Smooth muscle cell (in vitro differentiated cells): ENCODE data around the gene CTAG1B. TPM values are rescaled to one million over a fixed set of nuclear protein-coding genes. Genes with fewer than 3 reads are reported as not detected.
"Not testable (repeated sequence)": the region's sequence is repeated elsewhere in the genome, so short reads cannot be mapped to it uniquely, and the experiment has no call there.

Source experiments
- DNase-seq: peaks from one replicate; lab custom pipeline; 2025; ENCODE audit not compliant: unreplicated experiment; lab: John Stamatoyannopoulos, UW
- H2AFZ ChIP-seq: fragments of 200-600 bp; sonication (generic); 2 replicates; pipeline ENCODE4 v1.6.0; 2016; ENCODE audit warnings: antibody characterized with exemption, low read depth, mild to moderate bottlenecking
- H3F3A ChIP-seq: fragments of 200-600 bp; sonication (generic); 2 replicates; pipeline ENCODE4 v1.6.0; 2017; ENCODE audit warnings: antibody characterized with exemption, low read depth
- H3K27ac ChIP-seq: fragments of 200-600 bp; sonication (generic); 2 replicates; pipeline ENCODE4 v1.5.1; 2016; ENCODE audit warnings: low read depth, mild to moderate bottlenecking
- H3K27me3 ChIP-seq: fragments of 200-600 bp; sonication (generic); 2 replicates; pipeline ENCODE4 v1.6.1; 2016; ENCODE audit warnings: low read depth, mild to moderate bottlenecking
- H3K36me3 ChIP-seq: fragments of 200-600 bp; sonication (generic); 2 replicates; pipeline ENCODE4 v1.5.1; 2016; ENCODE audit warnings: low read depth
- H3K4me1 ChIP-seq: fragments of 200-600 bp; sonication (generic); 2 replicates; pipeline ENCODE4 v1.5.1; 2016; ENCODE audit warnings: low read depth
- H3K4me2 ChIP-seq: fragments of 200-600 bp; sonication (generic); 2 replicates; pipeline ENCODE4 v1.6.0; 2016; ENCODE audit warnings: mild to moderate bottlenecking
- H3K4me3 ChIP-seq: fragments of 200-600 bp; sonication (generic); 2 replicates; pipeline ENCODE4 v1.5.1; 2016; ENCODE audit warnings: mild to moderate bottlenecking
- H3K79me2 ChIP-seq: fragments of 200-600 bp; sonication (generic); 2 replicates; pipeline ENCODE4 v1.6.0; 2016; ENCODE audit warnings: low read depth, mild to moderate bottlenecking
- H3K9ac ChIP-seq: fragments of 200-600 bp; sonication (generic); 2 replicates; pipeline ENCODE4 v1.6.0; 2016; ENCODE audit warnings: low read depth
- H3K9me3 ChIP-seq: fragments of 200-600 bp; sonication (generic); replicated peaks from 2 replicates; pipeline ENCODE4 v1.5.1; 2016; ENCODE audit warnings: low read depth
- H4K20me1 ChIP-seq: fragments of 200-600 bp; sonication (generic); 2 replicates; pipeline ENCODE4 v1.6.0; 2016; ENCODE audit warnings: low read depth
- CTCF ChIP-seq: fragments of 200-600 bp; sonication (generic); IDR thresholded peaks from 2 replicates; pipeline ENCODE4 v1.5.1; 2017; ENCODE audit warnings: borderline replicate concordance, mild to moderate bottlenecking, antibody characterized with exemption; ENCODE audit not compliant: insufficient read depth, poor library complexity, severe bottlenecking
- WGBS: methylation state at CpG from one replicate; pipeline ENCODE4 v1.1.7; 2016; ENCODE audit warnings: low lambda C conversion rate; 5-methylcytosine and 5-hydroxymethylcytosine counted together
- polyA plus RNA-seq: library from polyadenylated mRNA; unstranded; fragments of >200 nt; fragmentation: Nextera tagmentation; extraction: Ambion mirVana; gene quantifications from 2 replicates; pipeline ENCODE4 v1.2.1, GENCODE V29; 2016
- total RNA-seq: library from RNA; depleted of rRNA; stranded (reverse); fragments of >200 nt; gene quantifications from 2 replicates; pipeline ENCODE4 v1.2.3, GENCODE V29; 2014

CTAG1B gene
- total and polyA plus RNA-seq, 2 experiments from 2014 or later = not detected

- no CpG with 5 or more reads among the region's 5 CpGs for WGBS
- H3K4me3 ChIP-seq, H3K4me1 ChIP-seq, H3K9ac ChIP-seq, H4K20me1 ChIP-seq, H3K9me3 ChIP-seq, H3K27ac ChIP-seq, H3K27me3 ChIP-seq, H3K4me2 ChIP-seq, DNase-seq, H3K36me3 ChIP-seq, H3K79me2 ChIP-seq, H2AFZ ChIP-seq, H3F3A ChIP-seq: not testable (repeated sequence)
These were observed 9.9 kb upstream of the CTAG1B start for GRCh38 chrX:154628960-154629359.

DNA sequence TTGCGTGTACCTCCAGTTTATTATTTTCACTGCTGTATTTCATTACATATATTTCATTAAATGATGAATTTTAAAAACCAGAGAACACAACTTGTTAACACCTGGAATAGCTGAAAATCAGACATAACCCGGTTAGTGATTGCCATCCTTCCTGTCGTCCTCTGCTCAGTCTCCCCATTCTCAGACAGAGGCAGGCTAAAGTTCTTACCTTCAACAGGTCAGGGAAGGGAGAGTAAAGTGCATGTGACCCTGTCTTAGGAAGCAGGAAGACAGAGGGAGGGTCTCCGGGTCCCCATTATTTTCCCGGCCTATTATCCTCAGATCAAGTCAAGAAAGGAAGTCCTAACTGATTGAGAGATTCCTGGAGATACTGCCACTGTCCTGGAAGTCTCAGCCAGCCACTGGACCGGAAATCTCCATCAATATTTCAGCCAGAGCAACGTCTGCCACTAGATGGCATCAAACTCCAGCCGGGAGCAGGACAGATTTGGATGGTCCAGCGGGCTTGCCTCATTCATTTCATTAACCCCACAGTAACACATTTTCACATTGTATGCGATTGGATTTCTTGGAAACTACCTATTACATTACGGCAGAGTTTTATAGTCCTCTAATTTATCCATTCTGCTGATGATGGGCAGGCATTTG is 1.8 kb upstream of the CTAG1B start:
- 64% methylated on average over 4 of the region's 11 CpGs for WGBS
- not testable (repeated sequence) for H3K36me3 ChIP-seq, H3K9me3 ChIP-seq, H3K79me2 ChIP-seq, H2AFZ ChIP-seq, H4K20me1 ChIP-seq, H3K9ac ChIP-seq, H3F3A ChIP-seq, H3K27me3 ChIP-seq, H3K27ac ChIP-seq, H3K4me3 ChIP-seq, H3K4me1 ChIP-seq, DNase-seq, H3K4me2 ChIP-seq
- TF ChIP-seq CTCF = peak; percentile 5

- not testable (repeated sequence) for H3F3A ChIP-seq, H3K27me3 ChIP-seq, H4K20me1 ChIP-seq, H2AFZ ChIP-seq, H3K4me2 ChIP-seq, H3K27ac ChIP-seq, H3K9ac ChIP-seq, H3K79me2 ChIP-seq, H3K36me3 ChIP-seq, DNase-seq, H3K4me3 ChIP-seq, H3K4me1 ChIP-seq, H3K9me3 ChIP-seq
- 31% methylated on average over 8 of the region's 12 CpGs for WGBS
These were observed 5.5 kb downstream of the CTAG1B start for GRCh38 chrX:154613586-154613985.

- not testable (repeated sequence) for H3F3A ChIP-seq, H3K4me2 ChIP-seq, H3K4me1 ChIP-seq, H3K36me3 ChIP-seq, H3K9me3 ChIP-seq, DNase-seq, H4K20me1 ChIP-seq, H2AFZ ChIP-seq, H3K4me3 ChIP-seq, H3K27ac ChIP-seq, H3K9ac ChIP-seq, H3K27me3 ChIP-seq, H3K79me2 ChIP-seq
- 87% methylated on average over 12 of the region's 12 CpGs for WGBS
These were observed 7.9 kb downstream of the CTAG1B start for GRCh38 chrX:154611146-154611545.

GRCh38 chrX:154608823-154609222 is 10.3 kb downstream of the CTAG1B start:
- not testable (repeated sequence) for H3K4me1 ChIP-seq, H3K79me2 ChIP-seq, H3F3A ChIP-seq, H3K36me3 ChIP-seq, H3K4me3 ChIP-seq, DNase-seq, H3K9me3 ChIP-seq, H3K9ac ChIP-seq, H3K27me3 ChIP-seq, H3K27ac ChIP-seq, H2AFZ ChIP-seq, H3K4me2 ChIP-seq, H4K20me1 ChIP-seq
- 73% methylated on average over 12 of the region's 12 CpGs for WGBS

DNA sequence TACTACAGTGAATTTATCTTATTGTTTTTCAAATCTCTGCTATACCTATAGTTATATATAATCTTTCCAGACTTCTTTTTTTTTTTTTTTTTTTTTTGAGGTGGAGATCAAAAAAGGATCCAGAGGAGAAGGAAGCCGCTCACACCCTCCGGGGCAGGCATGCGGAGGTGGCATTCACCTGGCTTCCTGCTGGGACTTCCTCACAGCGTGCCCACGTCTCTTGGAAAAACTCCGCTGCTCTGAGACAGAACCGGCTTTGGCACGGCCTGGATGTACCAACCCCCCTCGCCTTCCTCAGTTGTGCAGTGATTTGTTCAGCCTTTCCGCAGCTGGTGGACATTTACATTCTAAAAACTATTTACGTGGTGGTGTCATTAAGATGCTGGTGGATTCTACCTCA is 11.1 kb downstream of the CTAG1B start:
- H3K9ac ChIP-seq, H3K27me3 ChIP-seq, H3K27ac ChIP-seq, H3F3A ChIP-seq, H3K9me3 ChIP-seq, H3K4me1 ChIP-seq, H3K79me2 ChIP-seq, H3K36me3 ChIP-seq, H4K20me1 ChIP-seq, H3K4me2 ChIP-seq, H3K4me3 ChIP-seq, DNase-seq, H2AFZ ChIP-seq: not testable (repeated sequence)
- WGBS = 84% methylated on average over 11 of the region's 11 CpGs
